GM23248 (cell line): ENCODE results near the gene LSAMP. TPM values are rescaled to one million over a fixed set of nuclear protein-coding genes. Genes with fewer than 3 reads are reported as not detected.

ENCODE experiments used
- DNase-seq: peaks from one replicate; pipeline ENCODE4 v3.0.0-alpha.2; 2015
- H2AFZ ChIP-seq: fragments of 200-600 bp; sonication (generic); 2 replicates; pipeline ENCODE4 v1.6.1; 2016; ENCODE audit warnings: antibody characterized with exemption
- H3F3A ChIP-seq: fragments of 200-600 bp; sonication (generic); 2 replicates; pipeline ENCODE4 v1.6.1; 2016; ENCODE audit warnings: mild to moderate bottlenecking, antibody characterized with exemption, mixed run types; ENCODE audit not compliant: insufficient read depth
- H3K27ac ChIP-seq: fragments of 200-600 bp; sonication (generic); 2 replicates; pipeline ENCODE4 v1.5.1; 2016; ENCODE audit warnings: mild to moderate bottlenecking
- H3K27me3 ChIP-seq: fragments of 200-600 bp; sonication (generic); replicated peaks from 2 replicates; pipeline ENCODE4 v1.6.1; 2016; ENCODE audit warnings: mild to moderate bottlenecking; ENCODE audit not compliant: insufficient read depth
- H3K36me3 ChIP-seq: fragments of 200-600 bp; sonication (generic); 2 replicates; pipeline ENCODE4 v1.6.1; 2016; ENCODE audit warnings: low read depth, mild to moderate bottlenecking
- H3K4me1 ChIP-seq: fragments of 200-600 bp; sonication (generic); 2 replicates; pipeline ENCODE4 v1.6.1; 2016; ENCODE audit warnings: mild to moderate bottlenecking; ENCODE audit not compliant: insufficient read depth
- H3K4me2 ChIP-seq: fragments of 200-600 bp; sonication (generic); one replicate; pipeline ENCODE4 v1.6.1; 2016; ENCODE audit warnings: mild to moderate bottlenecking; ENCODE audit not compliant: unreplicated experiment
- H3K4me3 ChIP-seq: fragments of 200-600 bp; sonication (generic); 2 replicates; pipeline ENCODE4 v1.5.1; 2016; ENCODE audit warnings: mild to moderate bottlenecking
- H3K79me2 ChIP-seq: fragments of 200-600 bp; sonication (generic); 2 replicates; pipeline ENCODE4 v1.6.1; 2016; ENCODE audit warnings: mild to moderate bottlenecking; ENCODE audit not compliant: insufficient read depth
- H3K9ac ChIP-seq: fragments of 200-600 bp; sonication (generic); 2 replicates; pipeline ENCODE4 v1.6.1; 2016; ENCODE audit warnings: mild to moderate bottlenecking
- H3K9me2 ChIP-seq: fragments of 200-600 bp; sonication (generic); 2 replicates; pipeline ENCODE4 v1.6.1; 2016; ENCODE audit warnings: mixed run types, mild to moderate bottlenecking, moderate library complexity; ENCODE audit not compliant: insufficient read depth
- H3K9me3 ChIP-seq: fragments of 200-600 bp; sonication (generic); one replicate; pipeline ENCODE4 v1.6.1; 2017; ENCODE audit warnings: low read depth
- H4K20me1 ChIP-seq: fragments of 200-600 bp; sonication (generic); 2 replicates; pipeline ENCODE4 v1.6.0; 2016; ENCODE audit not compliant: insufficient read depth
- EZH2 ChIP-seq: fragments of 200-600 bp; sonication (generic); IDR thresholded peaks from 2 replicates; pipeline ENCODE4 v1.6.1; 2018; ENCODE audit warnings: antibody characterized with exemption, mild to moderate bottlenecking; ENCODE audit not compliant: insufficient read depth, poor library complexity, severe bottlenecking
- EZH2phosphoT487 ChIP-seq: fragments of 200-600 bp; sonication (generic); IDR thresholded peaks from 2 replicates; pipeline ENCODE4 v1.6.1; 2018; ENCODE audit warnings: antibody characterized with exemption, moderate library complexity, mild to moderate bottlenecking, low read depth; ENCODE audit not compliant: insufficient read depth
- WGBS, 2 experiments: methylation state at CpG; one replicate each; pipeline ENCODE4 v1.1.6; 2015 to 2017; ENCODE audit warnings: low lambda C conversion rate in 2 of 2, low coverage in 1 of 2; ENCODE audit errors: missing lambda C conversion rate in 2 of 2; 5-methylcytosine and 5-hydroxymethylcytosine counted together
- in situ Hi-C: fragments of 300-500 bp; cut with MboI; formaldehyde crosslinking; loops from 2 replicates; pipeline ENCODE4 v1.15.0; 2020
- polyA plus RNA-seq: library from polyadenylated mRNA; unstranded; fragments of >200 nt; fragmentation: Nextera tagmentation; extraction: Ambion mirVana; gene quantifications from 2 replicates; pipeline ENCODE4 v1.2.1, GENCODE V29; 2016
- total RNA-seq: library from RNA; depleted of rRNA; stranded (reverse); fragments of >200 nt; shearing (Covaris generic); gene quantifications from 2 replicates; pipeline ENCODE4 v1.2.3, GENCODE V29; 2014

The LSAMP gene
- total and polyA plus RNA-seq, 2 experiments from 2014 or later, result 4.5 to 9.3 TPM

DNA sequence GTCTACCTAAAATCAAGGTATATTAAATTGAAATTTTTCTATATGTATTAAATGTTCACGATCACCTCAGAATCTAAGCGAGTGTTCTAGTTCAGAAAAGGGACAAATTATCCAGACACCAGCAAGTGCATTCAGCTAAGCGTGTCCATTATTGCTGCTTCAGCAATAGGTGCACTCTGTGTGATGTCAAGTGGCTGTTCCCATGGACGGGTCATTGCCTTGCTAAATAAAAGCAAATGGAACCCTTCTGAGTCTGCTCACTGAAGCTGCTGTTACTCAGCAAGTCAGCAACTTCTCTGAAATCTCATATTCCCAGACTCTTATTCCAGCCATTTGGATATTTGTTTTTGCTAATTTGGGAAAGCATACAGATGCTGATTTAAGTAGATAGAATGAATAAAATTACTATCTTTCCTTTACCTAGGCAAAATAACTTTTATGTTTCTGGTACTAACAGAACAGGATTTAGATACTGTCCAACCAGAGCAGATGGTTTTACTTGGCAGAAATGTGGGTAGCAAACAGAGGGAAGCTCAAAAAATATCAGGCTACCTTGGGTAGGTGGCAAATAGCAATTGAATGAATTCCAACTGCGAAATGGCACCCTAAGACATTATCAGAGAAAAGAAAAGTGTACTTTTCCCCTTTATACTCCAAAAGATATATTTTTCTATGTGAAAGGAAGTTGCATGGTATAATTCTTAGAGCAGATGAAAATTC, 415.0 kb downstream of the LSAMP start:
- in situ Hi-C loops, result no loop called here
- no peak overlapping the region for H3K27ac ChIP-seq
- H3K9me3 ChIP-seq, result no peaks in the 10 kb centered on the region
- H3K27me3 ChIP-seq, result no peaks in the 10 kb centered on the region
- no peaks in the 10 kb centered on the region for H3K79me2 ChIP-seq
- no peak overlapping the region for H2AFZ ChIP-seq
- TF ChIP-seq EZH2phosphoT487, result no peak
- TF ChIP-seq EZH2, result no peak
- H3K4me2 ChIP-seq, result no peak overlapping the region
- no peaks in the 10 kb centered on the region for H3K36me3 ChIP-seq
- no peaks in the 10 kb centered on the region for H3K9me2 ChIP-seq
- no peaks in the 10 kb centered on the region for H4K20me1 ChIP-seq
- no peak for DNase-seq
- H3F3A ChIP-seq, result no peaks in the 10 kb centered on the region
- H3K4me1 ChIP-seq, result no peaks in the 10 kb centered on the region
- H3K9ac ChIP-seq, result no peak overlapping the region
- WGBS, 2 experiments, result 56 to 61% methylated on average over 5 of the region's 5 CpGs
- H3K4me3 ChIP-seq, result no peak overlapping the region

DNA sequence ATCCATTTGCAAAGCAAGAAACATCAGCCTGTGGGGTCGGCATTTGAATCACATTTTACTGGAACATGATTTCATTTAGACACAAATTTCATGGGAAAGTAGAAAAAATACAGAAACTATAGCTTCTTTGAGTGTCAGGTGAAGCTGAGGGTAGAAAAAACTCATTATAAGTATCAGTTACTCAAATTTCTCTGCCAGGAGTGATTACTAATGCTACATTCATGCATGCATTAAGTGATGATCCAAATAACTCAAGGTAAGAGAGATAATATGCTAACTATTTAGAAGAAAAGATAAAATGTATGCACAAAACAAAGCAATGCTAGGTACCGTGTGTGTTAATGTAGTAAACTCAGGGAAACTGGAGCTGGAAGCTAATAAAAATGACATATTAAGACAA, 416.0 kb downstream of the LSAMP start:
- H3K79me2 ChIP-seq, result no peaks in the 10 kb centered on the region
- H2AFZ ChIP-seq, result no peak overlapping the region
- no peaks in the 10 kb centered on the region for H4K20me1 ChIP-seq
- no peaks in the 10 kb centered on the region for H3K9me2 ChIP-seq
- WGBS, 2 experiments, result 95 to 97% methylated on average over 2 of the region's 2 CpGs
- DNase-seq, result no peak
- no peak overlapping the region for H3K4me3 ChIP-seq
- in situ Hi-C loops, result no loop called here
- H3K27ac ChIP-seq, result no peak overlapping the region
- no peaks in the 10 kb centered on the region for H3K27me3 ChIP-seq
- no peak for TF ChIP-seq EZH2
- TF ChIP-seq EZH2phosphoT487, result no peak
- H3K9me3 ChIP-seq, result no peaks in the 10 kb centered on the region
- H3F3A ChIP-seq, result no peaks in the 10 kb centered on the region
- H3K36me3 ChIP-seq, result no peaks in the 10 kb centered on the region
- H3K9ac ChIP-seq, result no peak overlapping the region
- no peaks in the 10 kb centered on the region for H3K4me1 ChIP-seq
- H3K4me2 ChIP-seq, result no peak overlapping the region

DNA sequence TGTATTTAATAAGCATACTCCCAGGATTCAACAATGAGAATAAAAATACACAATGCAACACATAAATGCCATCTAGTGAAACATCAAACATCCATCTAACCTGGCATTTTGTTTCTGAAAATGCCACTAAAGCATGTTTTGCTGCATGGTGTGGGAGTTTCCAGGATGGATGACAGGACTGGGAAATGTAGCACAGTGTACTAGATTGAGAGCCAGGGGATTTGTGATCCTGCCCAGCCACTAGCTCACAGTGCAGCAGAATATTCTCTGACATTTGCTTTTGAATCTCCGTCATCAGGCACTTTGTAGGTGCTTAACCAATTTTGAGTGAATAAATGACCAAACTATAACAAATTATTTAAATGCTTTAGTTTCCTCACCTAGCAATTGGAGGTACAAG, 417.1 kb downstream of the LSAMP start:
- 88 to 90% methylated on average over 1 of the region's 1 CpG for WGBS, 2 experiments
- TF ChIP-seq EZH2 (no peak), EZH2phosphoT487 (no peak)
- in situ Hi-C loops, result no loop called here
- H3K9me2 ChIP-seq, result no peaks in the 10 kb centered on the region
- no peak for DNase-seq
- H3K4me2 ChIP-seq, result no peak overlapping the region
- no peak overlapping the region for H3K4me3 ChIP-seq
- H3F3A ChIP-seq, result no peaks in the 10 kb centered on the region
- H3K27ac ChIP-seq, result no peak overlapping the region
- H3K9me3 ChIP-seq, result no peaks in the 10 kb centered on the region
- no peak overlapping the region for H2AFZ ChIP-seq
- no peaks in the 10 kb centered on the region for H3K79me2 ChIP-seq
- H3K9ac ChIP-seq, result no peak overlapping the region
- no peaks in the 10 kb centered on the region for H3K27me3 ChIP-seq
- H4K20me1 ChIP-seq, result no peaks in the 10 kb centered on the region
- H3K36me3 ChIP-seq, result no peaks in the 10 kb centered on the region
- no peaks in the 10 kb centered on the region for H3K4me1 ChIP-seq

DNA sequence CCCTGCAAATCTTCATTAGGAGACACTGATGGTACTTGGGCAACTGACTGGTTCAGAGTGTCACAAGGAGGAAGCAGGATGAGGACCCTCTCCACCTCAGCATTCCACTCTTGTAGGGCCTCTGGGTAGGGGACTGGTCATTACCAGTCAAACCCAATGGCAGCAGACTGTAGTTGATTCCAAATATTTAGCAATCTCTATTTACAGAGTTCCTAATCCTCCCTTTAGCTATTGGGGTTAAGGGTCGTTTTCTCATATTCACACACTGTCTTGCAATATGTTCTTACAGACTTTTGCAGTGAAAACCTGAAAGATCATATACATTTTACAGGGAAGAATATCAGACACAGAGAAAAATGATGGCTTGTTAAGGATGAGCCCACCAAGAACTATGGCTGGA, 424.3 kb downstream of the LSAMP start:
- H3K27ac ChIP-seq, result peak overlapping the region; percentile 51
- H2AFZ ChIP-seq, result no peak overlapping the region
- no peaks in the 10 kb centered on the region for H3K79me2 ChIP-seq
- H3K4me3 ChIP-seq, result no peak overlapping the region
- H3K9me2 ChIP-seq, result no peaks in the 10 kb centered on the region
- peaks cover 23% of the 10 kb centered on the region for H3F3A ChIP-seq
- WGBS, 2 experiments, result 97 to 100% methylated on average over 1 of the region's 1 CpG
- H3K36me3 ChIP-seq, result no peaks in the 10 kb centered on the region
- H3K9ac ChIP-seq, result no peak overlapping the region; the same call in 1 of the 2 replicates
- no peaks in the 10 kb centered on the region for H3K27me3 ChIP-seq
- peaks cover 31% of the 10 kb centered on the region for H3K4me1 ChIP-seq
- TF ChIP-seq EZH2phosphoT487 (no peak), EZH2 (no peak)
- no peaks in the 10 kb centered on the region for H3K9me3 ChIP-seq
- DNase-seq, result no peak
- H4K20me1 ChIP-seq, result no peaks in the 10 kb centered on the region
- in situ Hi-C loops, result no loop called here
- peak overlapping the region; percentile 23 for H3K4me2 ChIP-seq
